ENCODE results near the gene PTGES2. TPM values are rescaled to one million over a fixed set of nuclear protein-coding genes. Genes with fewer than 3 reads are reported as not detected.

Gene PTGES2
- total and polyA plus RNA-seq, 7 donors: 61.2 to 150 (median 119) TPM

GRCh38 chr9:128121466-128121810, 6.1 kb downstream of the PTGES2 start:
- Histone ChIP-seq H3K36me3 (ENCODE audit: insufficient read depth in 1 of 2, low read depth in 1 of 2) (peaks cover 0 to 59% of the 10 kb centered on the region in 2 donors), H3K27me3 (ENCODE audit: insufficient read depth in 3 of 3, low read length in 2 of 3) (no peaks in the 10 kb centered on the region), H3K27ac (no peak overlapping the region), H3K9me3 (no peaks in the 10 kb centered on the region), H3K4me3 (no peak overlapping the region), H3K4me1 (peaks cover 18% of the 10 kb centered on the region)
- 92 to 96% (median 93%) methylated on average over 5 of the region's 5 CpGs for WGBS, 3 donors
- DNase-seq (peak in 1 of 2 donors; percentile 0), ATAC-seq (no peak)
- intact Hi-C loops (cut with DNase I): no loop called here
- no peak for TF ChIP-seq CTCF (IDR thresholded peaks at IDR 0.05)

- WGBS, 3 donors: 70 to 78% (median 73%) methylated on average over 27 to 29 of the region's 29 CpGs
- intact Hi-C loops (cut with DNase I): no loop called here
- no peak overlapping the region for H3K4me3 ChIP-seq
- no peak overlapping the region for H3K27ac ChIP-seq
- peak; percentile 9 to 54 for DNase-seq
- ATAC-seq: peak in 1 of 4 donors; percentile 9
- peaks cover 0 to 58% of the 10 kb centered on the region in 2 donors for H3K36me3 ChIP-seq (ENCODE audit: insufficient read depth in 1 of 2, low read depth in 1 of 2)
- no peaks in the 10 kb centered on the region for H3K27me3 ChIP-seq (ENCODE audit: insufficient read depth in 3 of 3, low read length in 2 of 3)
- no peaks in the 10 kb centered on the region for H3K9me3 ChIP-seq
- TF ChIP-seq CTCF (IDR thresholded peaks at IDR 0.05): no peak
- peaks cover 12% of the 10 kb centered on the region for H3K4me1 ChIP-seq
Measured at GRCh38 chr9:128120741-128121465, 6.6 kb downstream of the PTGES2 start.

GRCh38 chr9:128120061-128120740, 7.3 kb downstream of the PTGES2 start:
- Histone ChIP-seq H3K27me3 (ENCODE audit: insufficient read depth in 3 of 3, low read length in 2 of 3) (no peaks in the 10 kb centered on the region), H3K4me1 (peaks cover 5% of the 10 kb centered on the region), H3K4me3 (no peak overlapping the region), H3K27ac (no peak overlapping the region), H3K36me3 (ENCODE audit: insufficient read depth in 1 of 2, low read depth in 1 of 2) (peaks cover 0 to 53% of the 10 kb centered on the region in 2 donors), H3K9me3 (no peaks in the 10 kb centered on the region)
- DNase-seq (peak; percentile 13 to 48), ATAC-seq (no peak)
- intact Hi-C loops (cut with DNase I): no loop called here
- TF ChIP-seq CTCF (IDR thresholded peaks at IDR 0.05): no peak
- 76 to 85% (median 80%) methylated on average over 19 to 20 of the region's 20 CpGs for WGBS, 3 donors

GRCh38 chr9:128118971-128119665, 8.4 kb downstream of the PTGES2 start:
- Histone ChIP-seq H3K27me3 (ENCODE audit: insufficient read depth in 3 of 3, low read length in 2 of 3) (no peaks in the 10 kb centered on the region), H3K9me3 (no peaks in the 10 kb centered on the region), H3K4me3 (no peak overlapping the region), H3K4me1 (no peaks in the 10 kb centered on the region), H3K36me3 (ENCODE audit: insufficient read depth in 1 of 2, low read depth in 1 of 2) (peaks cover 0 to 42% of the 10 kb centered on the region in 2 donors), H3K27ac (no peak overlapping the region)
- intact Hi-C loops (cut with DNase I): loop anchor here (5.0 to 10.0 kb wide), 3 partner anchors 67 to 177 kb away; no protein-coding TSS in a partner anchor
- WGBS, 3 donors: 26 to 50% (median 30%) methylated on average over 14 to 15 of the region's 15 CpGs
- ATAC-seq: peak in 3 of 4 donors; percentile 5 to 36 (median 15)
- peak; percentile 13 to 49 for DNase-seq
- no peak for TF ChIP-seq CTCF (IDR thresholded peaks at IDR 0.05)

Measured in psoas muscle (tissue), 8 donors.